MM.1S (cell line): Measurements from ENCODE around the gene ERCC4.

Experiments
- DNase-seq: peaks from one replicate; pipeline ENCODE4 v3.0.0-alpha.2; 2015
- H2AFZ ChIP-seq: fragments of 300-600 bp; sonication (generic); 2 replicates; pipeline ENCODE4 v1.6.0; 2016; ENCODE audit warnings: antibody characterized with exemption, low read length
- H3F3A ChIP-seq: fragments of 300-600 bp; sonication (generic); 2 replicates; pipeline ENCODE4 v1.6.1; 2016; ENCODE audit warnings: mild to moderate bottlenecking, antibody characterized with exemption, low read length, moderate library complexity, mixed read lengths; ENCODE audit not compliant: insufficient read depth
- H3K27ac ChIP-seq: fragments of 300-600 bp; sonication (generic); 2 replicates; pipeline ENCODE4 v1.5.1; 2016; ENCODE audit warnings: mild to moderate bottlenecking, low read length
- H3K27me3 ChIP-seq: fragments of 300-600 bp; sonication (generic); replicated peaks from 2 replicates; pipeline ENCODE4 v1.6.0; 2016; ENCODE audit warnings: low read length; ENCODE audit not compliant: insufficient read depth
- H3K36me3 ChIP-seq: fragments of 300-600 bp; sonication (generic); replicated peaks from 2 replicates; pipeline ENCODE4 v1.6.1; 2016; ENCODE audit warnings: mild to moderate bottlenecking, low read length, mixed read lengths; ENCODE audit not compliant: insufficient read depth
- H3K4me1 ChIP-seq: fragments of 300-600 bp; sonication (generic); 2 replicates; pipeline ENCODE4 v1.6.1; 2016; ENCODE audit warnings: low read length, mixed read lengths
- H3K4me2 ChIP-seq: fragments of 300-600 bp; sonication (generic); 2 replicates; pipeline ENCODE4 v1.6.0; 2016; ENCODE audit warnings: low read depth, low read length
- H3K4me3 ChIP-seq: fragments of 300-600 bp; sonication (generic); 2 replicates; pipeline ENCODE4 v1.5.1; 2016; ENCODE audit warnings: low read length, mixed read lengths
- H3K79me2 ChIP-seq: fragments of 300-600 bp; sonication (generic); 2 replicates; pipeline ENCODE4 v1.6.1; 2016; ENCODE audit warnings: mixed run types, low read length, mixed read lengths
- H3K9ac ChIP-seq: fragments of 300-600 bp; sonication (generic); 2 replicates; pipeline ENCODE4 v1.6.1; 2016; ENCODE audit warnings: low read length, mixed read lengths
- H3K9me2 ChIP-seq: fragments of 300-600 bp; sonication (generic); replicated peaks from 2 replicates; pipeline ENCODE4 v1.6.1; 2016; ENCODE audit warnings: mild to moderate bottlenecking, low read length, mixed read lengths; ENCODE audit not compliant: insufficient read depth
- H3K9me3 ChIP-seq: fragments of 300-600 bp; sonication (generic); replicated peaks from 2 replicates; pipeline ENCODE4 v1.6.1; 2016; ENCODE audit warnings: mild to moderate bottlenecking, low read length, mixed read lengths; ENCODE audit not compliant: insufficient read depth
- H4K20me1 ChIP-seq: fragments of 300-600 bp; sonication (generic); 2 replicates; pipeline ENCODE4 v1.6.1; 2016; ENCODE audit warnings: mild to moderate bottlenecking, low read length, moderate library complexity, mixed read lengths; ENCODE audit not compliant: insufficient read depth
- CTCF ChIP-seq: fragments of 300-600 bp; sonication (generic); IDR thresholded peaks from 2 replicates; pipeline ENCODE4 v1.5.1; 2016; ENCODE audit warnings: antibody characterized with exemption, low read length, mixed read lengths
- EZH2 ChIP-seq: fragments of 300-600 bp; sonication (generic); optimal IDR thresholded peaks from 2 replicates; pipeline ENCODE3; 2017; ENCODE audit warnings: low read depth, mild to moderate bottlenecking, antibody characterized with exemption, low read length, mixed read lengths
- EZH2phosphoT487 ChIP-seq: fragments of 300-600 bp; sonication (generic); IDR thresholded peaks from 2 replicates; pipeline ENCODE4 v1.6.1; 2018; ENCODE audit warnings: antibody characterized with exemption, low read length

Gene ERCC4

GRCh38 chr16:13911306-13911705, 8.6 kb upstream of the ERCC4 start:
- DNase-seq = no peak
- no peak overlapping the region for H2AFZ ChIP-seq

GRCh38 chr16:13911871-13912270, 8.1 kb upstream of the ERCC4 start:
- Histone ChIP-seq H3K27me3 (no peaks in the 10 kb centered on the region), H3K27ac (no peak overlapping the region), H3K4me1 (peaks cover 23% of the 10 kb centered on the region), H3K9me3 (no peaks in the 10 kb centered on the region), H3K4me2 (no peak overlapping the region), H3K36me3 (no peaks in the 10 kb centered on the region), H3K9ac (no peak overlapping the region), H3K79me2 (no peaks in the 10 kb centered on the region), H3K4me3 (no peak overlapping the region), H3F3A (peaks cover 17% of the 10 kb centered on the region; the same call in 1 of the 2 replicates), H2AFZ (no peak overlapping the region), H4K20me1 (no peaks in the 10 kb centered on the region), H3K9me2 (no peaks in the 10 kb centered on the region)
- no peak for DNase-seq
- TF ChIP-seq CTCF (no peak), EZH2 (no peak), EZH2phosphoT487 (no peak)

More at GRCh38 chr16:13911306-13911705, 8.6 kb upstream of the ERCC4 start:
- Histone ChIP-seq H3K27ac (no peak overlapping the region), H4K20me1 (no peaks in the 10 kb centered on the region), H3K9me2 (no peaks in the 10 kb centered on the region), H3K4me3 (no peak overlapping the region), H3K9me3 (no peaks in the 10 kb centered on the region), H3K4me1 (peaks cover 29% of the 10 kb centered on the region), H3K36me3 (no peaks in the 10 kb centered on the region), H3K4me2 (no peak overlapping the region), H3K79me2 (no peaks in the 10 kb centered on the region), H3K27me3 (no peaks in the 10 kb centered on the region), H3K9ac (no peak overlapping the region), H3F3A (peaks cover 22% of the 10 kb centered on the region)
- no peak for TF ChIP-seq EZH2phosphoT487
- TF ChIP-seq EZH2 = no peak
- TF ChIP-seq CTCF = no peak

GRCh38 chr16:13912891-13913290, 7.1 kb upstream of the ERCC4 start:
- H3K27ac ChIP-seq = peak overlapping the region; percentile 10; the same call in 1 of the 2 replicates
- TF ChIP-seq CTCF (no peak), EZH2phosphoT487 (no peak), EZH2 (no peak)
- DNase-seq = peak; percentile 31

More at GRCh38 chr16:13912891-13913290, 7.1 kb upstream of the ERCC4 start:
- H3K9me2 ChIP-seq = no peaks in the 10 kb centered on the region
- no peak overlapping the region for H3K4me3 ChIP-seq
- H3K4me1 ChIP-seq = peaks cover 19% of the 10 kb centered on the region
- H3K36me3 ChIP-seq = no peaks in the 10 kb centered on the region
- H2AFZ ChIP-seq = no peak overlapping the region
- H4K20me1 ChIP-seq = no peaks in the 10 kb centered on the region
- H3F3A ChIP-seq = peaks cover 17% of the 10 kb centered on the region; the same call in 1 of the 2 replicates
- H3K9ac ChIP-seq = no peak overlapping the region
- no peaks in the 10 kb centered on the region for H3K79me2 ChIP-seq
- H3K27me3 ChIP-seq = no peaks in the 10 kb centered on the region
- H3K4me2 ChIP-seq = peak overlapping the region; percentile 2
- no peaks in the 10 kb centered on the region for H3K9me3 ChIP-seq
